ENCODE data around the gene SH3BP4.

The SH3BP4 gene

DNA sequence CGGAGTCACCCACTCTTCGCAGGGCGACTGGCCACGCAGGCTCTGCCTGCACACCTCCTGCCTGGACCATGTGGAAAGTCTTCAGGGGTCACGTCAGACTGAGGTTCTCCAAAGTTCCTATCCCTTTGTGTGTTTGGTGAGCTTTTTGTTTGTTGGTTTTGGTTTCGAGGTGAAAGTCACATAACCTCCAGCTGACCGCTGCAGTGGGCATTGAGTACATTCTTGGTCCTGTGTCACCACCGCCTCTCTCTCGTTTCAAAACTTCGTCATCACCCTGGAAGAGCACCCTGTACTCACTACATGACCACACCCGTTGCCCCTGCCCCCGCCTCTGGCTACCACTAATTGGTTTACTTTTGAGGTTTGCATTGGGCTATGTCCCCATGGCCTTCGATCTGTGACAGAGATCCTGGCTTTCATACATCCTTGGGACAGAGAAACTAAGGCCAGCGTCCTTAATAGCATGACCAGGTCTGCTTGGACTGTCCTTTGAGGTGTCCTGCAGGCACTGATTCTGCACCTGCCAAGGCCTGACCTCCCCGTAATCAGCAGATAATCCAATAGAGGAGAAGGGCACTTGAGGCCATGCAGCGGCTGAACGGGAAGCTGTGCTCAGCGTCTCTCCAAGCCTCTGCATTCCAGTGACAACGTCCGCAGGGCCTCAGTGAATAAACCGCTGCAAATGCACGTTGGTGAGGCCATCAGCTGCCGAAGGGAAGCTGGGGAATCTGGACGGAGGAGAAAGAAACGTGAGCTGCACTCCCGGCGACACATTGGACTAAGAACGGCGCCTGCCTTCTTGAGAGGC is 46.8 kb downstream of the SH3BP4 start:
- peak; percentile 66 for DNase-seq (ENCODE audit: low spot score)

GRCh38 chr2:234999740-235000425 is 48.1 kb downstream of the SH3BP4 start:
- no peak for DNase-seq (ENCODE audit: low spot score)

GRCh38 chr2:235000426-235001236 is 48.8 kb downstream of the SH3BP4 start:
- peak; percentile 65 for DNase-seq (ENCODE audit: low spot score)

- DNase-seq (ENCODE audit: low spot score), result no peak
These were observed 49.7 kb downstream of the SH3BP4 start for GRCh38 chr2:235001237-235002133.

DNA sequence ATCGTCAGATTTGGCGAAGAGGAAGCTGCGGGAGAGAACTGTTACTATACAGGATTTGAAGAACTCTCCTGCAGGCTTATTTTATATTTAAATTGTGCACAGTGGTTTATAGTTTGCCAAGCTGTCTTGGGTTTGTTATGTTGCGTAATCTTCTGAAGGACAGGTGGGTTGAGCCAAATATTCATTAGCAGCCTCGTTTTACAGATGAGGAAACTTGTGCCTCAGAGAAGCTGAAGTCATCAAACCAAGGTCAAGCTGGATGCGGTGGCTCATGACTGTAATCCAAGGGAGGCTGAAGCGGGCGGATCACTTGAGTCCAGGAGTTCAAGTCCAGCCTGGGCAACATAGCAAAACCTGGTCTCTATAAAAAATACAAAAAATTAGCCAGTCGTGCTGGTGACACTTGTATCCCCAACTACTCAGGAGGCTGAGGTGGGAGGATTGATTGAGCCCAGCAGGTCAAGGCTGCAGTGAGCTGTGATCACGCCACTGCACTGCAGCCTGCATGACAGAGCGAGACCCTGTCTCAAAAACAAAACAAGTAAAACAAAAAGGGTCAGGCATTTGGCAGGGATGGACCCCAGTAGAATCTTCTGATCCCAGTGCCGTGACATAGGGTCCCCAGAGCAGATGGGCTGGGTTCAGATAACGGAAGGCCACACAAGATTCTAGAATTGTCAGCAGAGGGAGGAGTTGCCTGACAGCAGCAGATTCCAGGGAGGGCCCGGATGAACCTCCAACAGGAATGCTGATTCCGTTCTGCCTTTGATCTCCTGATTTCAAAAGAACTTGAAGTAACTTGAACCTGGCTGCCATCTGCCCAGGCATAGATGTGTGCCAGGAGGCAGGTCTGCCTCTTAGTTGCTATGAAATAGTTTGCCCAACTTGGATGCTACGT is 50.6 kb downstream of the SH3BP4 start:
- DNase-seq (ENCODE audit: low spot score), result no peak

DNA sequence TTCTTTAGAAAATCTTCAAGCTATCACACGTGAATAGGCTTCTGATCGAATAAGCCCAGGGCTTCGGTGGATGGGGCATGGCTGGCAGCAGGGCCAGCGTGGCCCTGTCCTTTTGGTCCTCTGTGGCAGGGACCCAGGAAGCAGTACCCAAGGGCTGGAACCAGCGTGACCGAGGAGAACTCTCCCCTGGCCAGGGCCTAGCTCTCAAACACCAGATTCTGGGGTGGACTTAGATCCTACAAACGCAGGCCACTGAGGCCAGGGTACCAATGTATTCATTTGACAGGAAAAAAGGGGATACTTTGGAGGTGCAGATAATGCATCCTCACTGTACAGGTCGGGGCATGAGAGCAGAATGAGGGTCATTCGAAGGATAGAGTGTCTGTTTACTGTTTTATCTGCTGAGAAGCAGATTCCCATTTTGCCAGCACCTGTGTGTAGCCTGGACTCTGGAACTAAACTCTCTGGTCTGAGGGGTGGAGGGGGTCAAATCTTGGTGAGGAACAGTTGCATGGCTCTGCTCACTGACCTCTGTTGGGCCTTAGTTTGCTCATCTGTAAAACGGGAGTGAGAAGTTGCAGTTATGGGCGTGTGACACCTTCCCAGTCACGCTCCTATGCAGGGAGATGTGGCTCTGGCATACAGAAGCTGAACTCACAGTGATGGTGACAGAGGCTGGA is 51.4 kb downstream of the SH3BP4 start:
- no peak for DNase-seq (ENCODE audit: low spot score)

GRCh38 chr2:235004329-235004903 is 52.6 kb downstream of the SH3BP4 start:
- DNase-seq (ENCODE audit: low spot score), result no peak

DNA sequence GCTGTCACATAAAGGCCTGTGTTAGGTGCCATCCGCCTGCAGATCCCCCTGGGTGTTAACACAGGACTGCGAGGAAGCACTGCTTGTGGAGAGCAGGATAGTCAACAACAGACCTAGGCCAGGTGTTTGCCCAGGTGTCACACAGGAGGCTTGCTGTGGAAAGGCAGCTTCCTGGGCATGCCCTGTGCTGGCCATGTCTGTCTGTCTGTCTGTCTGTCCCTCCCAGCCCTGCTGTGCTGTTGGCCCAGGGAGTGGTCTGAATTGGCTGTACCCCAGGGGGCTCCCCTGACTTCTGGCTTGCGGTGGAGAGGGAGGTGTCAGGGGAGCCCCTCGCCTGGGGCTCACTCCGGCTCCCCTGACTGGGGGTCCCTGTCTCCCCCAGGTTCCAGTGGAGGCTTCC is 53.2 kb downstream of the SH3BP4 start:
- DNase-seq (ENCODE audit: low spot score), result no peak

- DNase-seq (ENCODE audit: low spot score), result no peak
These were observed 53.9 kb downstream of the SH3BP4 start for GRCh38 chr2:235005603-235006259.

DNA sequence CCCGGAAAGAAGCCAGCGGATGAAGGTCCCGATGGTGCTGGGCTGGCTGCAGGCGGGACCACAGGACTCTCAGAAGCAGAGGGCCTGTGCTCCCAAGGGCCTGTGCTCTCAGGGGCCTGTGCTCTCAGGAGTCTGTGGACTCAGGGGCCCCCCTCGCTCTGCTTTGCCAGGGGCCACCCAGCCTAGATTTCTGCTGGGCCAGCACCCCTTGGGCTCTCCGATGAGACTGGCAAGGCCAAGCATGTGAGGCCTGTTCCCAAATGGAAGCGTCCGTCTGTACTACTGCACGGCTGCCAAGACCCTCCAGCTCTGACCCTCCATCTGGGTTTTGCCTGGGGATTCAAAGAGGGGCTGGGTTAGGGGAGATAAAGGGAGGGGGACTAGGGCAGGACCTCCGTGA is 54.6 kb downstream of the SH3BP4 start:
- DNase-seq (ENCODE audit: low spot score), result no peak

GRCh38 chr2:235006986-235007385 is 55.2 kb downstream of the SH3BP4 start:
- DNase-seq (ENCODE audit: low spot score), result no peak

DNA sequence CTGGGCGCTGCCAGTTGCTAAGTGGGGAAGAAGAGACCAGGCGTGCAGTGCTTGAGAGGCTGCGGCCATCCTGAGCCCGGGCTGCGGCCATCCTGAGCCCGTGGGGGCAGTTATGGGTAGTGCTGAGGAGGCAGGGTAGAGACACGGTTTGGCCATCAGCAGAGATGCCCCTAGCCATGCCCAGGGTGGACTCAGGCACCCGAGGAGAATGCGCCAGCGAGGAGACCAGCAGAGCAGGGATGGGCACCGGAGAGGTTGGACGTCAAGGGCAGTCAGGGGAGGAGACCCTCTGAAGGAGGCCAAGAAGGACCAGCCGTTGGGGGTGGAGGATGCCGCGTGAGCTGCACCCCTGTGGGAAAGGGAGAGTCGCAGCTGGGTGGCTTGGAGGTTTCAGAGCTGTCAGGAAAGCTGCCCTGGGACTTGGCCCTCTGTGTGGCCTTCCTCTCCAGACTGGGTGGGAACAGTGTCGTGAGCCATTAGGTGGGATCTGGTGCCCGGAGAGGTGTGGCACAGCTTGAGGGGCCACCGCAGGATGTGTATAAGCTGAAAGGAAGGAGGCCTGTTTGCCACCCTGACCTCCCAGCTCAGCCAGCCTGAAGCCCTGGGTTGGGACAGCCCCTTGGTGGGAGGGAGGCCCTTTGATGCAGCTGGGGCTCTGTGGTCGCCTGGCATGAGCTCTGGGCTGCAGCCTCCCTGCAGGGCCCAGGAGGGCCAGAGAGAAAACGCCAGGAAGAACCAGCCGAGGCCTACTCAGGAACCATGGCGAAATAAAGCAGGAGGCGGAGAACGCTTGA is 56.0 kb downstream of the SH3BP4 start:
- DNase-seq (ENCODE audit: low spot score), result no peak

DNA sequence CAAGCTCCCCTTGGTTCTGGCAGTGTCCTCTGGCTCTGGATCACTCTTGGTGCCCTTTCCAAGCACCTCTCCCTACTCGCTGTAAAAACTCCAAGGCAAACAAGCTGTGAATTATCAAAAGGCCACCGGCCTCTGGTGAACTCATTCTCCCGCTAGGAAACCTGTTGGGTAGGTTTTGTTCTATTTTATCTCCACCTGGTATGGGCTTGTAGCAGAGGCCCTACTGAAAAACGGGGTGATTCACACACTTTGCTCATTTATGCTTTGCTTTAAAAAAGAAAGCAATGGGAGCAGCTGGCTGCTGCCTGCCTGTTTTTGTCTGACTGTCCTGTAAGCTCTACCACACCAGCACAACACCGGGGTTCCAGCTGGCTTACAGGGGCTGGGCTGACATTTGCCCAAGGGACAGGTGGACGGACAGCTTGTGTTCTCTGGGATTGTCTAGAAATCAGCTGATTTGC is 56.8 kb downstream of the SH3BP4 start:
- no peak for DNase-seq (ENCODE audit: low spot score)

DNA sequence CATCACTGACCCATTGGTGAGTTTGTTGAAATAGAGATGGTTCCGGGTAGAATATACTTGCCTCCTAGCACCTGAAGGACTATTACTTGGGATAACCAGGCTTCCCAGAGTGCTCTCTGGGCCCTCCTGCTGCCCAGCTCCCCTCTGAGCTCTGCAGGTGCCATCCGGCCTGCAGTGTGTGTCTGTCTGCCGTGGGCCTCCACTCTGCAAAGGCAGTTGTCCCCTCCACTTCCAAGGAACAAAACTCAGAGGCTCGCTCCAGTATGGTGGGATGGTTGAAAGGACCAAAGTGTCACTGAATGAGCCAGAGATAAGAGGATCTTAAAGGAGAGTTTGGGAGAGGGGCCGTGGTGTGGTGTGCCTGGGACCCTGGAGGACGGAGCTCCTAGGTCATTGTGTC is 57.3 kb downstream of the SH3BP4 start:
- no peak for DNase-seq (ENCODE audit: low spot score)

DNA sequence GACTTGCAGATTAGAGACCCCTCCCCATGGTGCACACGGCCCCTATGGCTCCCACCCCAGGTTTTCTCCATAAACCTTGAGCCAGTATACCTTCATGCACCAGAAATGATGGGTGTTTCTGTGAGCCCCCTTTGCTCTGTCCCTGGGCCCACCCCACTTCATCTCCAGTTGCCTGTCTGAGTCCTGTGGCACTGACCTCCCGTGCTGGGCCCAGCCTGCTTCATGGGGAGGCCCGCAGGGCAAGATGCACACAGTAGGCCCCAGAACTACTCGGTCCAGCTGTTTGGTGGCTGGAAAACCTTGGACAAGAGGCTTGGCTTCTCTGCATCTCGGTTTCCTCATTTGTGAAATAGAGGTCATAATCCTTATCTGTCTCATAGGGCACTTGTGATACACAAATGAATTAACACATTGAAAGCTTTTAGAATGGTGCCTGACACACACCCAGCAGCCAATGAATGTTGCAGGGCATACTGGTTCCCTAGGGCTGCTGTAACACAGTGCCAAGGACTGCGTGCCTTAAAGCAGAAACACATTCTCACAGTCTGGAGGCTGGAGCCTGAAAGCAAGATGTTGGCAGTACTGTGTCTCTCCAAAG is 58.4 kb downstream of the SH3BP4 start:
- DNase-seq (ENCODE audit: low spot score), result no peak

GRCh38 chr2:235011607-235011928 is 59.8 kb downstream of the SH3BP4 start:
- no peak for DNase-seq (ENCODE audit: low spot score)

DNA sequence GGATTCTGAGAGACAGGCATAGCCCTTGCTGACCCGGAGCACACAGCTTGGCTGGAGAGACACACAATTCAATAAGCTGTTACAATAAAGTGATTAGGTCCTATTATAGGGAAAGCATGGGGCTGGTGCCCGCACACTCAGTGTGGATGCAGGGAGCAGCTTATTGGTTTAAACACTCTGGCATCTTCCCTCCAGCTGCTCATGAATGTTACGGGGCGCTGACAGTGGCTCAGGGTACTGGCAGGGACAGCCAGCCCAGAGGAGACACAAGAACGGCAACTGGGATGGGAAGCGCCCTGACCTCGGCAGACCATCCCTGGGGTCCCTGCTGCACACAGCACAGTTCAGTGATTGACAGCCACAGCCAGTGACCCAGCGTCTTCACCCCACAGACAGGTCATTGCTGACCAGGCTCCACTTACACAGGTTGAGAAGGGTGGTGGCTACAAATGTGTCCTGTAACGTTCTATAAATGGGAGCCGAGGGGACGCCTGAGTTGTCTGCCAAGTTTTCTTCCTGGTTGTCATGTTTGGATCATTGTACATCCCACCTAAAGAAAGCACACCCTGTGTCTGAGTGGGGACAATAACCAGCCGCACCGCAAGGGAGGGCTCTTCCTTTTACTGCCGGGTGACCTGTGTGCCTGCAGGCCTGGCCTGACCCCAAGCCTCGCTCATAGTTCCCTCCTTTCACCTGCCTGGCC is 60.3 kb downstream of the SH3BP4 start:
- DNase-seq (ENCODE audit: low spot score), result no peak
